Measurements from ENCODE around the gene ZNF784.
"Not testable (repeated sequence)": the region's sequence is repeated elsewhere in the genome, so short reads cannot be mapped to it uniquely, and the experiment has no call there.

The ZNF784 gene

GRCh38 chr19:55599842-55600661 is 24.3 kb downstream of the ZNF784 start, which contains the start of gene ZNF524:
ZNF524 (plus strand) TSS chr19:55600288; CDS start chr19:55602113, 1,825 bp downstream.
- DNase-seq: peak; percentile 90

- peak; percentile 96 for DNase-seq
These were observed 24.9 kb downstream of the ZNF784 start, which contains the start of gene FIZ1 for GRCh38 chr19:55599468-55599841. FIZ1 (minus strand) TSS chr19:55599517; CDS start chr19:55597865, 1,652 bp downstream.

- DNase-seq: peak; percentile 98
These were observed 25.5 kb downstream of the ZNF784 start for GRCh38 chr19:55598719-55599467.

- no peak for DNase-seq
These were observed 26.3 kb downstream of the ZNF784 start for GRCh38 chr19:55598034-55598433.

GRCh38 chr19:55597501-55597921 is 26.9 kb downstream of the ZNF784 start:
- DNase-seq: no peak

- no peak for DNase-seq
These were observed 28.1 kb downstream of the ZNF784 start for GRCh38 chr19:55596304-55596703.

GRCh38 chr19:55594996-55595545 is 29.3 kb downstream of the ZNF784 start:
- DNase-seq: no peak

- DNase-seq: no peak
These were observed 31.1 kb downstream of the ZNF784 start for GRCh38 chr19:55593096-55593772.

GRCh38 chr19:55592391-55593090 is 31.8 kb downstream of the ZNF784 start:
- no peak for DNase-seq

- no peak for DNase-seq
These were observed 32.8 kb downstream of the ZNF784 start for GRCh38 chr19:55591555-55591954.

- DNase-seq: no peak
These were observed 33.7 kb downstream of the ZNF784 start for GRCh38 chr19:55590617-55591016.

GRCh38 chr19:55590109-55590508 is 34.3 kb downstream of the ZNF784 start:
- no peak for DNase-seq

- no peak for DNase-seq
These were observed 35.6 kb downstream of the ZNF784 start for GRCh38 chr19:55588738-55589137.

- peak; percentile 98 for DNase-seq
These were observed 37.2 kb downstream of the ZNF784 start for GRCh38 chr19:55586976-55587668.

GRCh38 chr19:55585658-55586339 is 38.6 kb downstream of the ZNF784 start:
- DNase-seq: peak; percentile 72

- no peak for DNase-seq
These were observed 39.5 kb downstream of the ZNF784 start for GRCh38 chr19:55584871-55585270.

GRCh38 chr19:55583897-55584296 is 40.5 kb downstream of the ZNF784 start:
- not testable (repeated sequence) for DNase-seq

GRCh38 chr19:55582284-55582683 is 42.1 kb downstream of the ZNF784 start:
- DNase-seq: not testable (repeated sequence)

GRCh38 chr19:55581823-55582223 is 42.5 kb downstream of the ZNF784 start:
- no peak for DNase-seq

- DNase-seq: no peak
These were observed 43.1 kb downstream of the ZNF784 start for GRCh38 chr19:55581145-55581822.
